HEK293 (cell line): ENCODE measurements around the gene HMX1.

ENCODE experiments used
- YY1 ChIP-seq: fragments of 450-650 bp; formaldehyde crosslinking; IDR thresholded peaks from 2 replicates; pipeline ENCODE4 v1.5.1; 2018; ENCODE audit warnings: missing biosample characterization, missing genetic modification characterization
- ZBTB1 ChIP-seq: fragments of 450-650 bp; formaldehyde crosslinking; IDR thresholded peaks from 2 replicates; pipeline ENCODE4 v1.5.1; 2016; ENCODE audit warnings: missing biosample characterization, missing genetic modification characterization
- ZNF311 ChIP-seq: fragments of 450-650 bp; formaldehyde crosslinking; IDR thresholded peaks from 2 replicates; pipeline ENCODE4 v1.5.1; 2017; ENCODE audit warnings: missing biosample characterization, missing genetic modification characterization, borderline replicate concordance
- ZNF324 ChIP-seq: fragments of 450-650 bp; formaldehyde crosslinking; IDR thresholded peaks from 2 replicates; pipeline ENCODE4 v1.5.1; 2016; ENCODE audit warnings: missing biosample characterization, missing genetic modification characterization
- ZNF350 ChIP-seq: fragments of 450-650 bp; formaldehyde crosslinking; IDR thresholded peaks from 2 replicates; pipeline ENCODE4 v1.5.0; 2017; ENCODE audit warnings: missing biosample characterization, mild to moderate bottlenecking, missing genetic modification characterization
- ZNF558 ChIP-seq: fragments of 450-650 bp; formaldehyde crosslinking; IDR thresholded peaks from 2 replicates; pipeline ENCODE4 v1.5.1; 2016; ENCODE audit warnings: missing biosample characterization, missing genetic modification characterization
- ZNF747 ChIP-seq: fragments of 450-650 bp; formaldehyde crosslinking; IDR thresholded peaks from 2 replicates; pipeline ENCODE4 v1.5.1; 2016; ENCODE audit warnings: missing biosample characterization, missing genetic modification characterization
- TF ChIP-seq, protein P1 (sequence below): fragments of 450-650 bp; formaldehyde crosslinking; IDR thresholded peaks from 2 replicates; pipeline ENCODE4 v1.5.1; 2016; ENCODE audit warnings: missing biosample characterization, missing genetic modification characterization
- TF ChIP-seq, protein P2 (sequence below): fragments of 450-650 bp; formaldehyde crosslinking; IDR thresholded peaks from 2 replicates; pipeline ENCODE4 v1.5.1; 2016; ENCODE audit warnings: missing biosample characterization, missing genetic modification characterization, borderline replicate concordance
- TF ChIP-seq, protein P3 (sequence below): fragments of 450-650 bp; formaldehyde crosslinking; IDR thresholded peaks from 2 replicates; pipeline ENCODE4 v1.5.1; 2017; ENCODE audit warnings: missing biosample characterization, missing genetic modification characterization
- TF ChIP-seq, protein P4 (sequence below): fragments of 450-650 bp; formaldehyde crosslinking; IDR thresholded peaks from 2 replicates; pipeline ENCODE4 v1.5.1; 2016; ENCODE audit warnings: missing biosample characterization, missing genetic modification characterization, borderline replicate concordance

DNA sequence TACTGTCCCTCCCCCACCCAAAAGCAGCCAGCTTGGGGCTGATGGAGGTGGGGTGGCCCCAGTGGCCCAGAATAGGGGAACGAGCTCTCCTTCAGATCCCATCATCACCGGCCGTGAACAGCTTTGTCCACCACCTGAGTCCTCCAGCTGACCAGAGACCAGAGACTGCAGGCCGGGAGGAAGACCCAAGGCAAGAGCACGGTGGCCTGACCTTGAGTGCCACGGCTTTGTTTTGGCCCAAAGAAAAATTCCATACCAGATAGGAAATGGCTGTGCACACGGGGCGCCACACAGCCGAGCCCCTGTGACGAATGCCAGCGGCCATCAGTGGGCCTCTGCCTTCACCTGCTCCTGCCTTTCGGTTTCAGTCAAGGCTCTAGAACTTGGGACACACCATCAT lies 5.2 kb downstream of the HMX1 start:
- TF ChIP-seq, protein P1, sequence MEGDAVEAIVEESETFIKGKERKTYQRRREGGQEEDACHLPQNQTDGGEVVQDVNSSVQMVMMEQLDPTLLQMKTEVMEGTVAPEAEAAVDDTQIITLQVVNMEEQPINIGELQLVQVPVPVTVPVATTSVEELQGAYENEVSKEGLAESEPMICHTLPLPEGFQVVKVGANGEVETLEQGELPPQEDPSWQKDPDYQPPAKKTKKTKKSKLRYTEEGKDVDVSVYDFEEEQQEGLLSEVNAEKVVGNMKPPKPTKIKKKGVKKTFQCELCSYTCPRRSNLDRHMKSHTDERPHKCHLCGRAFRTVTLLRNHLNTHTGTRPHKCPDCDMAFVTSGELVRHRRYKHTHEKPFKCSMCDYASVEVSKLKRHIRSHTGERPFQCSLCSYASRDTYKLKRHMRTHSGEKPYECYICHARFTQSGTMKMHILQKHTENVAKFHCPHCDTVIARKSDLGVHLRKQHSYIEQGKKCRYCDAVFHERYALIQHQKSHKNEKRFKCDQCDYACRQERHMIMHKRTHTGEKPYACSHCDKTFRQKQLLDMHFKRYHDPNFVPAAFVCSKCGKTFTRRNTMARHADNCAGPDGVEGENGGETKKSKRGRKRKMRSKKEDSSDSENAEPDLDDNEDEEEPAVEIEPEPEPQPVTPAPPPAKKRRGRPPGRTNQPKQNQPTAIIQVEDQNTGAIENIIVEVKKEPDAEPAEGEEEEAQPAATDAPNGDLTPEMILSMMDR (tag by site-specific recombination): no peak
- TF ChIP-seq, protein P2, sequence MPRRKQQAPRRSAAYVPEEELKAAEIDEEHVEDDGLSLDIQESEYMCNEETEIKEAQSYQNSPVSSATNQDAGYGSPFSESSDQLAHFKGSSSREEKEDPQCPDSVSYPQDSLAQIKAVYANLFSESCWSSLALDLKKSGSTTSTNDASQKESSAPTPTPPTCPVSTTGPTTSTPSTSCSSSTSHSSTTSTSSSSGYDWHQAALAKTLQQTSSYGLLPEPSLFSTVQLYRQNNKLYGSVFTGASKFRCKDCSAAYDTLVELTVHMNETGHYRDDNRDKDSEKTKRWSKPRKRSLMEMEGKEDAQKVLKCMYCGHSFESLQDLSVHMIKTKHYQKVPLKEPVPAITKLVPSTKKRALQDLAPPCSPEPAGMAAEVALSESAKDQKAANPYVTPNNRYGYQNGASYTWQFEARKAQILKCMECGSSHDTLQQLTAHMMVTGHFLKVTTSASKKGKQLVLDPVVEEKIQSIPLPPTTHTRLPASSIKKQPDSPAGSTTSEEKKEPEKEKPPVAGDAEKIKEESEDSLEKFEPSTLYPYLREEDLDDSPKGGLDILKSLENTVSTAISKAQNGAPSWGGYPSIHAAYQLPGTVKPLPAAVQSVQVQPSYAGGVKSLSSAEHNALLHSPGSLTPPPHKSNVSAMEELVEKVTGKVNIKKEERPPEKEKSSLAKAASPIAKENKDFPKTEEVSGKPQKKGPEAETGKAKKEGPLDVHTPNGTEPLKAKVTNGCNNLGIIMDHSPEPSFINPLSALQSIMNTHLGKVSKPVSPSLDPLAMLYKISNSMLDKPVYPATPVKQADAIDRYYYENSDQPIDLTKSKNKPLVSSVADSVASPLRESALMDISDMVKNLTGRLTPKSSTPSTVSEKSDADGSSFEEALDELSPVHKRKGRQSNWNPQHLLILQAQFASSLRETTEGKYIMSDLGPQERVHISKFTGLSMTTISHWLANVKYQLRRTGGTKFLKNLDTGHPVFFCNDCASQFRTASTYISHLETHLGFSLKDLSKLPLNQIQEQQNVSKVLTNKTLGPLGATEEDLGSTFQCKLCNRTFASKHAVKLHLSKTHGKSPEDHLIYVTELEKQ: no peak
- no peak for TF ChIP-seq ZNF350 (tag by site-specific recombination)
- TF ChIP-seq, protein P3, sequence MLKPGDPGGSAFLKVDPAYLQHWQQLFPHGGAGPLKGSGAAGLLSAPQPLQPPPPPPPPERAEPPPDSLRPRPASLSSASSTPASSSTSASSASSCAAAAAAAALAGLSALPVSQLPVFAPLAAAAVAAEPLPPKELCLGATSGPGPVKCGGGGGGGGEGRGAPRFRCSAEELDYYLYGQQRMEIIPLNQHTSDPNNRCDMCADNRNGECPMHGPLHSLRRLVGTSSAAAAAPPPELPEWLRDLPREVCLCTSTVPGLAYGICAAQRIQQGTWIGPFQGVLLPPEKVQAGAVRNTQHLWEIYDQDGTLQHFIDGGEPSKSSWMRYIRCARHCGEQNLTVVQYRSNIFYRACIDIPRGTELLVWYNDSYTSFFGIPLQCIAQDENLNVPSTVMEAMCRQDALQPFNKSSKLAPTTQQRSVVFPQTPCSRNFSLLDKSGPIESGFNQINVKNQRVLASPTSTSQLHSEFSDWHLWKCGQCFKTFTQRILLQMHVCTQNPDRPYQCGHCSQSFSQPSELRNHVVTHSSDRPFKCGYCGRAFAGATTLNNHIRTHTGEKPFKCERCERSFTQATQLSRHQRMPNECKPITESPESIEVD (tag by site-specific recombination): no peak
- no peak for TF ChIP-seq ZBTB1 (tag by site-specific recombination)
- no peak for TF ChIP-seq ZNF558 (tag by site-specific recombination)
- TF ChIP-seq ZNF311 (tag by site-specific recombination): no peak
- no peak for TF ChIP-seq YY1
- no peak for TF ChIP-seq ZNF324 (tag by site-specific recombination)
- TF ChIP-seq, protein P4, sequence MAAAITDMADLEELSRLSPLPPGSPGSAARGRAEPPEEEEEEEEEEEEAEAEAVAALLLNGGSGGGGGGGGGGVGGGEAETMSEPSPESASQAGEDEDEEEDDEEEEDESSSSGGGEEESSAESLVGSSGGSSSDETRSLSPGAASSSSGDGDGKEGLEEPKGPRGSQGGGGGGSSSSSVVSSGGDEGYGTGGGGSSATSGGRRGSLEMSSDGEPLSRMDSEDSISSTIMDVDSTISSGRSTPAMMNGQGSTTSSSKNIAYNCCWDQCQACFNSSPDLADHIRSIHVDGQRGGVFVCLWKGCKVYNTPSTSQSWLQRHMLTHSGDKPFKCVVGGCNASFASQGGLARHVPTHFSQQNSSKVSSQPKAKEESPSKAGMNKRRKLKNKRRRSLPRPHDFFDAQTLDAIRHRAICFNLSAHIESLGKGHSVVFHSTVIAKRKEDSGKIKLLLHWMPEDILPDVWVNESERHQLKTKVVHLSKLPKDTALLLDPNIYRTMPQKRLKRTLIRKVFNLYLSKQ (tag by site-specific recombination): no peak
- no peak for TF ChIP-seq ZNF747
